Motor neuron (in vitro differentiated cells): ENCODE results near the gene PDHX. TPM values are rescaled to one million over a fixed set of nuclear protein-coding genes. Genes with fewer than 3 reads are reported as not detected.

Experiments used
- ATAC-seq, 8 experiments: fragments of 200-7000 bp; cut with Tn5 transposase; replicated peaks in 6 of 8; 2 replicates each; pipeline ENCODE4 v1.8.0; 2021; ENCODE audit warnings: mild to moderate bottlenecking in 8 of 8, moderate library complexity in 8 of 8
- H3K27ac ChIP-seq, 2 donors: fragments of 250-450 bp; sonication (Bioruptor Pico); 2 replicates each; pipeline ENCODE4 v1.9.0; 2021; ENCODE audit warnings: antibody characterized with exemption in 2 of 2, mild to moderate bottlenecking in 2 of 2, moderate library complexity in 1 of 2
- H3K4me1 ChIP-seq, 2 donors: fragments of 250-450 bp; sonication (Bioruptor Pico); replicated peaks in 1 of 2; 2 replicates each; pipeline ENCODE4 v1.6.1; 2021; ENCODE audit warnings: antibody characterized with exemption in 2 of 2, mild to moderate bottlenecking in 2 of 2, moderate library complexity in 1 of 2
- H3K4me3 ChIP-seq, 5 donors: fragments of 250-450 bp; sonication (Bioruptor Pico); 2 replicates each; pipeline ENCODE4 v1.9.0; 2021; ENCODE audit warnings: antibody characterized with exemption in 5 of 5, mild to moderate bottlenecking in 5 of 5, moderate library complexity in 4 of 5
- whole genome bisulfite sequencing, 10 experiments: fragments of 450-650 bp; shearing (Covaris generic); methylation state at CpG; one replicate each; pipeline ENCODE4 v1.0.0; 2022; 5-methylcytosine and 5-hydroxymethylcytosine counted together
- in situ Hi-C, 9 experiments: fragments of 400-800 bp; cut with MboI; loops; one replicate each; pipeline ENCODE4 v1.15.0; 2021; ENCODE audit warnings: low sequenced_read_pairs in 9 of 9, low pct_unique_long_range_greater_than_20kb in 2 of 9; ENCODE audit not compliant: unreplicated experiment in 9 of 9
- total RNA-seq, 8 experiments: library from RNA; unstranded; fragments of 300-600 nt; gene quantifications; 2 replicates each; pipeline versions ENCODE4 v1.2.3 to v1.2.4, GENCODE V29; 2022

The PDHX gene
- total RNA-seq = 10 to 100 TPM; 31.1 to 64.1 (median 48.1) TPM

DNA sequence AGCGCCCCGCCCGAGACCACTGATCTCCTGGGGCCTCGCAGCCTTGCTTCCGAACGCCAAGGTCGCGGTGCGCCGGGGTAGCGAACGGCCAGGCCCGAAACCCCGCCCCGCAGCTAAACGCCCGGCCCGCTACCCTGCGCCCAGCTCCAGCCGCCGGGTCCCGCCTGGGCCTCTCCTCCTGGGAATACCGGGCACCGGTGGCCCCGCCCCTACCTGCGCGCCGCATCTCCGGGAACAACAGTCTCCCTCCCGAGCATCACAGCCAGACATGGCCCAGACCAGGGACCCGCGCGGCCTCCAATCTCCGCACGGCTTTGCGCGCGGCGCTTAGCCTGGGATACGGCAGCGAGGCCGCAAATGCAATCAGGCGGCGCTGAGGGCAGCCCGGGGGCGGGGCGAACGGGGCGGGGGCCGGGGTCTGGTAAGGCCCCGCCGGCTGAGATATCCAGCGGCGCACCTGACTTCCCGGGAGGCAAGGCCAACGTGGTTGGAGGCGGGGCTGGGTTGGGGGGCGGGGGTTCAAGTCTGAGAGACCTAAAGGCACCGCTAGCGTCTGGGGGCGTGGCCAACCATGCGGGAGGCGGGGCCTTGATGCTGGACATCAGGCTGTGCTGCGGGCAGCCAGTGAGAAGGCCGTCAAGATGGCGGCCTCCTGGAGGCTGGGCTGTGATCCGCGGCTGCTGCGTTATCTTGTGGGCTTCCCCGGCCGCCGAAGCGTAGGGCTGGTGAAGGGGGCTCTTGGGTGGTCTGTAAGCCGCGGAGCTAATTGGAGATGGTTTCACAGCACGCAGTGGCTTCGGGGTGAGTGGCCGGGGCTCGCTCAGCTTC, at the start of gene PDHX, which contains the start of gene APIP:
Gene PDHX (plus strand): TSS at position 604 of the 828 bp plus-strand sequence. CDS start 38 bp downstream, at position 642.
Gene APIP (minus strand): TSS at position 365 of the 828 bp plus-strand sequence. CDS start 95 bp downstream, at position 270.
- Histone ChIP-seq H3K4me3 (peak within 1 kb of the TSS; percentile 71 to 92 (median 82)), H3K4me1 (peaks cover 2 to 21% of the 10 kb centered on the region in 2 donors), H3K27ac (peak within 1 kb of the TSS; percentile 98)
- in situ Hi-C loops = no loop called here
- ATAC-seq = peak; percentile 82 to 91 (median 89)
- 0 to 1% (median 0%) methylated on average over 1 to 15 of the region's 79 CpGs; no CpG with 5 or more reads in 4 of the 10 experiments for WGBS, 10 experiments

DNA sequence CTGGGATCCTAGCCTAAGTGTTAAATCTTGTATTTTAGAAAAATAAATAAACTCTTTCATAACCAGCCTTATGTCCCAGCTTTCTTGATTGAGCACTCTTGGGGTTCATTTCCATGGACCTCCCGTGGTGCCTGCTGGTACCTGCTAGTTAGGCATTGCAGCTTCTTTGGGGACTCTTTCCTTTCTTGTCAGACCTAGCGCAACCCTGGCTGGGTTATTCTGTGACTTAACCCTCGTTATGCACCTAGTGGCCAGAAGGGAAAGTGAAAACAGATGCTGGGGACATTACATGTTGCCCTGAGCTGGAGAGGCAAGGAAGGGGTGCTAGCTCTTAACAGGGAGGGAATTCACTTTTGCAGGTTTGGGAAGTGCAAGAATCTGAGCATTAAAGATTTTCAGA, 47.0 kb upstream of the PDHX start:
- in situ Hi-C loops = loop anchor here in 1 of 9 experiments (25.0 kb wide), 1 partner anchor 107 kb away; no protein-coding TSS in a partner anchor
- no peak for ATAC-seq
- Histone ChIP-seq H3K4me1 (peaks cover 2 to 10% of the 10 kb centered on the region in 2 donors), H3K27ac (no peak overlapping the region), H3K4me3 (no peak overlapping the region)
- 57 to 80% (median 68%) methylated on average over 1 to 2 of the region's 3 CpGs; no CpG with 5 or more reads in 6 of the 10 experiments for WGBS, 10 experiments

DNA sequence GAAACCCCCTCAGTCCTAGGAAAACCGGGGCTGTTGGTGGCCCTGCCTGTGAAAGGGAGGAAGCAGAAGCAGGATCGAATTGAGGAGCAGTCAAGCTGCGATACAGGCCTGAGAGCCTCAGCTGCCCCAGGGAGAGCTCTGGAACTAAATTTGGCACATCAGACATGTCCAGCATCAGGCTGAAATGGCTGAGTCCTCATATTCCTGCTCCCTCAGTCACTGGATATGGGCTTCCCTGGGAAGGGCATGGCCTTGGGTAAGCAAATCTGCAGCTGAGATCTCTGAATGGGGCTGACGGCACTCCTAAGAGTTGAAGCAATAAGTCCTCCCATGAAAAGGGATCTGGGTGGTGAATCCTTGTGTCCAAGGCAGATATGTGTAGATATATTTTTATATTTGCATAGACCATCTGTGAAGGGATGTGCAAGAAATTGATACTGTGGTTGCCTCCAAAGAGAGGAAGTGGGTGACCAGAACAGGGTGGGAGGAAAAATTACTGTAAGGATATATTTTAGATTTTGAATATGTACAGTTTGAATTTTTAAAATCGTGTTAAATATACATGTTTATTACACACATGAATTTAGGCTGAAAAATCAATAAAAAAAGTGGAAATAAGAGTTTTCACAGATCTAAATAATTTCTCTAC, 45.7 kb upstream of the PDHX start:
- Histone ChIP-seq H3K4me1 (peaks cover 2 to 10% of the 10 kb centered on the region in 2 donors), H3K27ac (no peak overlapping the region), H3K4me3 (no peak overlapping the region)
- in situ Hi-C loops = loop anchor here in 1 of 9 experiments (25.0 kb wide), 1 partner anchor 108 kb away; no protein-coding TSS in a partner anchor
- peak in 3 of 8 experiments; percentile 87 to 94 (median 88) for ATAC-seq
- WGBS, 10 experiments = 0 to 100% (median 88%) methylated on average over 1 to 5 of the region's 5 CpGs; no CpG with 5 or more reads in 1 of the 10 experiments

DNA sequence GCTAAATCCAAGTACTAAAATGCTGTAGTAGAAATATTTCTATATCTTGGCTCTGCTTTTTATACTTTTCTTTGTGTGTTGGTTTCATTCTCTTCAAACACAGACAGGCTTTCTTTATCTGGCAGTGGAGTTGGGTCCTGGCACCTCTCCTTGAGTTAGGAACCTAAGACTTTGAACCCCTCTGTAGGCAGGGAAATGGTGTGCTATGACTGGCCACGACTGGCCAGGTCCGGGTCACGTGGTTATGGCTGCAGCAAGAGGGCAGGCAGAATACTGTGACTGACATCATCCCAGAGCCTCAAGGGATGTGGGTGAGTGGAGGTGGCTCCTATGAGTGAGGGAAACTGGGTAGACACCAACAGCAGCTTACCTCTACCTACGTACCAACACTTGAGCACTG, 42.2 kb upstream of the PDHX start:
- Histone ChIP-seq H3K4me3 (no peak overlapping the region), H3K4me1 (no peaks in the 10 kb centered on the region), H3K27ac (no peak overlapping the region)
- 94 to 100% (median 100%) methylated on average over 3 to 4 of the region's 4 CpGs; no CpG with 5 or more reads in 5 of the 10 experiments for WGBS, 10 experiments
- ATAC-seq = no peak
- in situ Hi-C loops = loop anchor here in 1 of 9 experiments (25.0 kb wide), 1 partner anchor 112 kb away; no protein-coding TSS in a partner anchor

DNA sequence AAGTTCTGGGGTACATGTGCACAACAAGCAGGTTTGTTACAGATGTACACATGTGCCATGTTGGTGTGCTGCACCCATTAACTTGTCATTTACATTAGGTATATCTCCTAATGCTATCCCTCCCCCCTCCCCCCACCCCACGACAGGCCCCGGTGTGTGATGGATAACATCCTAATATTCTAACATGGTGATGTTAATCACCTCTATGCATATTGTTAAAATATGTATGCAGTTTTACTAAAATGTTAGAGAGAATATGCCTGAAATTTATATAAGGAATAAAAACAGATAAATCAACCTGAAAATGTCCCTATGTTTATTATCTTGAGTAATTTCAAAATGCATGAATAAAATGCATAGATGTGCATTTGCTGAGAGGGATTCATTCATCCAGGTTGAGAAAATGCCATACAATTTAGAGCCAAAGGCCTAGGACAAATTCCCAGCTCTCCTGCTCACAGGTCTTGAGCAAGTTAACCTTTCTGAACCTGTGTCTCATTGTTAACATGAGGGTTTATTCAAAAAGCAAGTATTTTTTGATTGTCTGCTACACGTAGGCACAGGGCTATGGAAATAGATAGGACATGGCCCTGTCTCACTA, 38.9 kb upstream of the PDHX start:
- ATAC-seq = peak in 4 of 8 experiments; percentile 60 to 87 (median 67)
- Histone ChIP-seq H3K4me3 (no peak overlapping the region), H3K27ac (no peak overlapping the region), H3K4me1 (no peaks in the 10 kb centered on the region)
- WGBS, 10 experiments = 0 to 100% (median 63%) methylated on average over 1 of the region's 3 CpGs; no CpG with 5 or more reads in 4 of the 10 experiments
- in situ Hi-C loops = loop anchor here in 2 of 9 experiments (25.0 kb wide), 1 partner anchor 290 kb away; no protein-coding TSS in a partner anchor

DNA sequence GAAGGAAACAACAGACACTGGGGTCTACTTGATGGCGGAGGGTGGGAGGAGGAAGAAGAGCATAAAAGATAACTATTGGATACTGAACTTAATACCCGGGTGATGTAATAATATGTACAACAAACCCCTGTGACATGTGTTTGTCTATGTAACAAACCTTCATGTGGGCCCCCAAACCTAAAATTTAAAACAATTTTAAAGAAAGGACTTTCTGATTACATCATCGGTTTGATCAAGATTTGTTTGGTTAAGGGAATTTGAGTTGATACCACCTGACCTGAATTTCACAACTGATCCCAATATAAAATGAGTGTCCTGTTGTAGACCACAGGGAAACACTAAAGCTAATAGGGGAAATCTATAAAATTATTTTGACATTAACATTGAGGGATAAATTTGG, 34.5 kb upstream of the PDHX start:
- H3K27ac ChIP-seq = no peak overlapping the region
- WGBS, 10 experiments = 62 to 100% (median 100%) methylated on average over 1 to 3 of the region's 3 CpGs; no CpG with 5 or more reads in 2 of the 10 experiments
- H3K4me1 ChIP-seq = no peaks in the 10 kb centered on the region
- ATAC-seq = no peak
- no peak overlapping the region for H3K4me3 ChIP-seq
- in situ Hi-C loops = loop anchor here in 2 of 9 experiments (25.0 kb wide), 1 partner anchor 295 kb away; no protein-coding TSS in a partner anchor

DNA sequence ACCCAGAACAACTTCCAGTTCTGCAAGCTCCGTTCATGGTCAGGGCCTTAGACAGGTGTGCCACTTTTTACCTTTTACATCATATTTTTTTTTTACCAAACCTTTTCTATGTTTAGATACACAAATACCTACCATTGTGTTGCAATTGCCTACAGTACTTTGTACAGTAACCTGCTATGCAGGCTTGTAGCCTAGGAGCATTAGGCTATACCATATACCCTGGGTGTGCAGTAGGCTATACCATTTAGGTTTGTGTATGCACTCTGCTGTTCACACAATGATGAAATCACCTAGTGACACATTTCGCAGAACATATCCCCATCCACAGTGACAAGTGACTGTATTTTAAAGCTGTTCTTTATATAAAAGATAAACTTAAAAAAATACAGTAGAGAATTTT, 29.8 kb upstream of the PDHX start:
- WGBS, 10 experiments = 83 to 100% (median 100%) methylated on average over 1 to 2 of the region's 2 CpGs; no CpG with 5 or more reads in 1 of the 10 experiments
- H3K4me3 ChIP-seq = no peak overlapping the region
- in situ Hi-C loops = loop anchor here in 2 of 9 experiments (25.0 kb wide), 1 partner anchor 299 kb away; no protein-coding TSS in a partner anchor
- ATAC-seq = no peak
- H3K27ac ChIP-seq = no peak overlapping the region
- no peaks in the 10 kb centered on the region for H3K4me1 ChIP-seq

DNA sequence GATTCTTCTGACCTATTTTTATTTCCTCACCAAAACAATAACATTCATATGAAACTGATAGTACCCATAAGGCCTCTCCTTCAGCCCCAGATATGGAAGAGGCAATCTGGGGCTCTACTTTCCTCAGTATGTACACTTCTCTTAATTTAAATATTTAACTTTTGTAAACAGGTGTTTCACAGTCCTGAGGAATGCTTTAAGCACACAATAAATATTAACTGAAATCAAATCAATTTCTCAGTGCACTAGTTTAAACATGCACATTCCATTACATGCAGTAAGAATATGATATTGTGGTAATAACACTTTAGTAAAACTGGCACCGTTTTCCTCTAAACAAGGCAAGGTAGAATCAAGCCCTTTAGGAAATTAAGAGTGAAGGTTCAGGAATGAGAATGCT, 29.2 kb upstream of the PDHX start:
- Histone ChIP-seq H3K4me1 (no peaks in the 10 kb centered on the region), H3K27ac (no peak overlapping the region), H3K4me3 (no peak overlapping the region)
- in situ Hi-C loops = loop anchor here in 2 of 9 experiments (25.0 kb wide), 1 partner anchor 300 kb away; no protein-coding TSS in a partner anchor
- no peak for ATAC-seq
- WGBS, 10 experiments = 89 to 100% (median 100%) methylated on average over 1 of the region's 1 CpG; no CpG with 5 or more reads in 2 of the 10 experiments

DNA sequence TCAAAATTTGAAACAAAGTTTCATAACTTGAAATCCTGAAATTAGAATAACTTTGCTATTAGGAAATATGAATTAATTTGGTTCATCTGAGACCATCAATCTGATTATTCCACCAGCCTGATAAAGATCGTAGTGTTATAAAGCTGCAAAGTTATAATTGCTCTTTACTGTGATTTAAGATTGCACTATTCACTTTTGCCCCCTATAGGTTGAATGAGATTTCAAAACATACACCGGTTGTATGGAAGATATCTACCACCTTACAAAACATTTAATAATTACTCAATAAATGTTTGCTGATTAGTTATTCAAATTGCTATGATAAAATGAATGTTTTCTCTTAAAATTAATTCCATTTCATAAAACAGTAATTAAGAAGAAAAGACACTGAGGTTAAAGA, 26.3 kb upstream of the PDHX start:
- 50 to 100% (median 90%) methylated on average over 1 to 2 of the region's 2 CpGs for WGBS, 10 experiments
- H3K4me3 ChIP-seq = no peak overlapping the region
- in situ Hi-C loops = loop anchor here in 4 of 9 experiments (10.0 to 25.0 kb wide), 2 partner anchors 303 to 305 kb away; no protein-coding TSS in a partner anchor
- no peak overlapping the region for H3K27ac ChIP-seq
- ATAC-seq = no peak
- H3K4me1 ChIP-seq = no peaks in the 10 kb centered on the region

DNA sequence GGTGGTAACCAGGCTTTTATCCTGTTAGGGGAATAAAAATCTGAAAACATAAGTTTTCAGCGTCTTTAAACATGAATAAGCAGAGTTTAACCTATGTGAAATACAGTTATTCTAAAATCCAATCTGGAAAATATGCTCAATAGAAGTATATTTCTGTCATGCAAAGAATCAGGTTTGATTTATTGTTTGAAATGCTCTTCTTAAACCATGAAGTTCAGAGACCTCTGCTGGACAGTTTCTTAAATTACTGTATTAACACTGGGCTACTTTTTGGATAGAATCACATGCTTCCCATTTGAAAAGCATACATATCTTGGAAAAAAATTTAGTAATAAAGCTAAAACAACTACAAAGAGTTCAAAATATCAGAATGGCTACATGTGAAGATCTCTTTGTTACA, 25.6 kb upstream of the PDHX start:
- Histone ChIP-seq H3K4me3 (no peak overlapping the region), H3K27ac (no peak overlapping the region), H3K4me1 (no peaks in the 10 kb centered on the region)
- WGBS, 10 experiments = 17 to 100% (median 71%) methylated on average over 1 of the region's 1 CpG
- in situ Hi-C loops = loop anchor here in 4 of 9 experiments (10.0 to 25.0 kb wide), 2 partner anchors 304 to 306 kb away; no protein-coding TSS in a partner anchor
- ATAC-seq = peak in 2 of 8 experiments; percentile 38 to 48

DNA sequence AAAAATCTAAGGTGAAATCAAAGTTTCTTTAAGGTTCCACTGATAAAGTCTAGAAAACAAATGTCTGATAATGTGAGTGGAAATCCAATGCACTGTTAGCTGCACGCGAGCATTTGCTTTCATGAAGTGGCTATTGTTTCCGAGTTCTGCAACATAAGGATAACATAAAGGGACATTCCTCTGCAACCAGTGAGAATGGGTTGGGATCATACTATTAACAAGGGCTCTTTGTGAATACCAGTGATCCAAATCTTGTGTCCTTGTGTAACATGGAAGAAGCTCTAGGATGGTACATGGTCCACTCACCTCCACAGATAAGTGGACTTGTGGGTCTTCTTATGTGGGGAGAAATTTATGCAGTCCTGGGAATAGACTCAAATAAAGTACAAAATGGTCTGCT, 24.8 kb upstream of the PDHX start:
- in situ Hi-C loops = loop anchor here in 4 of 9 experiments (10.0 to 25.0 kb wide), 2 partner anchors 304 to 307 kb away; no protein-coding TSS in a partner anchor
- ATAC-seq = no peak
- H3K4me1 ChIP-seq = no peaks in the 10 kb centered on the region
- H3K4me3 ChIP-seq = no peak overlapping the region
- WGBS, 10 experiments = 40 to 100% (median 60%) methylated on average over 1 to 3 of the region's 3 CpGs; no CpG with 5 or more reads in 1 of the 10 experiments
- H3K27ac ChIP-seq = no peak overlapping the region

DNA sequence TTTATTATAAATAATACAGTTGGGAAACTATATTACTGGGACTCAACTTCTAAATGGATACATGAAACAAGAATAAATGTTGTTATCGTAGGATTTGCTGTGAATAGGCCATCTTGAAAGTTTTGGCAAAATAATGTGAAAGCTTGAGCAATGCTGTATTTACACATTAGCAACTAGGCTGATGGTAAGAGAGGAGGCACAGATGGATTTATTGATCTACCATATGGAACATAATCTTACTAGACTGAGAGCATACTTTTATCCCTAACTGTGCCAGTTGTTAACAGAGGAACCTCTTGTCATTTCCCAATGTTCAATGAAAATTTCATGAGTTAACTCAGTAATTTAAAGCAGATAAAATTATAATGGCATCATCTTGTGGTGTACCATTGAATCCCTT, 23.0 kb upstream of the PDHX start:
- no peak for ATAC-seq
- Histone ChIP-seq H3K4me1 (no peaks in the 10 kb centered on the region), H3K27ac (no peak overlapping the region), H3K4me3 (no peak overlapping the region)
- WGBS, 10 experiments = 67 to 100% (median 100%) methylated on average over 1 of the region's 1 CpG; no CpG with 5 or more reads in 1 of the 10 experiments
- in situ Hi-C loops = loop anchor here in 4 of 9 experiments (10.0 to 25.0 kb wide), 2 partner anchors 306 to 309 kb away; no protein-coding TSS in a partner anchor
